Neutrophil (primary cell): Measurements from ENCODE around the gene NTSR1.

Experiments used
- H3K27ac ChIP-seq: fragments of 200-600 bp; sonication (generic); 2 replicates; pipeline ENCODE4 v1.5.1; 2016; ENCODE audit warnings: mild to moderate bottlenecking, moderate library complexity
- H3K27me3 ChIP-seq: fragments of 200-600 bp; sonication (generic); 2 replicates; pipeline ENCODE4 v1.6.0; 2016; ENCODE audit warnings: mild to moderate bottlenecking
- H3K36me3 ChIP-seq: fragments of 200-600 bp; sonication (generic); 2 replicates; pipeline ENCODE4 v1.5.1; 2017
- H3K4me1 ChIP-seq, 2 experiments: fragments of 200-600 bp in 1 of 2; sonication (generic) in 1 of 2; 1 replicate in 1 of 2; 2 replicates in 1 of 2; pipeline versions ENCODE4 v1.5.1 to v1.6.1; 2013 to 2016; ENCODE audit warnings: low read depth in 1 of 2, low read length in 1 of 2, mild to moderate bottlenecking in 1 of 2, moderate library complexity in 1 of 2; ENCODE audit not compliant: control insufficient read depth in 1 of 2, insufficient read depth in 1 of 2
- H3K4me3 ChIP-seq, 2 experiments: fragments of 200-600 bp in 1 of 2; sonication (generic) in 1 of 2; 1 replicate in 1 of 2; 2 replicates in 1 of 2; pipeline ENCODE4 v1.5.1; 2013 to 2016; ENCODE audit warnings: low read depth in 1 of 2, low read length in 1 of 2, mild to moderate bottlenecking in 1 of 2, moderate library complexity in 1 of 2
- H3K9me3 ChIP-seq: fragments of 200-600 bp; sonication (generic); 2 replicates; pipeline ENCODE4 v1.5.1; 2016
- CTCF ChIP-seq: fragments of 200-600 bp; sonication (generic); IDR thresholded peaks from 2 replicates; pipeline ENCODE4 v1.5.1; 2016; ENCODE audit warnings: antibody characterized with exemption

NTSR1 gene

GRCh38 chr20:62766716-62767115 lies 58.1 kb downstream of the NTSR1 start:
- Histone ChIP-seq H3K9me3 (no peaks in the 10 kb centered on the region), H3K36me3 (no peaks in the 10 kb centered on the region), H3K27ac (no peak overlapping the region), H3K27me3 (peaks cover 4% of the 10 kb centered on the region), H3K4me3 (no peak overlapping the region), H3K4me1 (no peaks in the 10 kb centered on the region)
- TF ChIP-seq CTCF = no peak

- H3K4me3 ChIP-seq = no peak overlapping the region
- no peak for TF ChIP-seq CTCF
- peaks cover 3 to 10% of the 10 kb centered on the region in 2 experiments for H3K4me1 ChIP-seq
- H3K9me3 ChIP-seq = no peaks in the 10 kb centered on the region
- H3K27ac ChIP-seq = no peak overlapping the region
- no peaks in the 10 kb centered on the region for H3K36me3 ChIP-seq
- peaks cover 4% of the 10 kb centered on the region for H3K27me3 ChIP-seq
Observed at GRCh38 chr20:62768234-62768546, 59.6 kb downstream of the NTSR1 start.

- Histone ChIP-seq H3K36me3 (no peaks in the 10 kb centered on the region), H3K4me1 (peaks cover 3 to 12% of the 10 kb centered on the region in 2 experiments), H3K27ac (no peak overlapping the region), H3K9me3 (no peaks in the 10 kb centered on the region), H3K27me3 (peaks cover 4% of the 10 kb centered on the region), H3K4me3 (no peak overlapping the region)
- TF ChIP-seq CTCF = no peak
Observed at GRCh38 chr20:62768551-62769287, 60.1 kb downstream of the NTSR1 start.

GRCh38 chr20:62769346-62770071 lies 60.9 kb downstream of the NTSR1 start:
- H3K9me3 ChIP-seq = no peaks in the 10 kb centered on the region
- H3K4me3 ChIP-seq = no peak overlapping the region
- H3K36me3 ChIP-seq = no peaks in the 10 kb centered on the region
- no peak for TF ChIP-seq CTCF
- H3K27me3 ChIP-seq = peaks cover 4% of the 10 kb centered on the region
- peaks cover 4 to 16% of the 10 kb centered on the region in 2 experiments for H3K4me1 ChIP-seq
- no peak overlapping the region for H3K27ac ChIP-seq

- Histone ChIP-seq H3K27ac (no peak overlapping the region), H3K27me3 (peaks cover 4% of the 10 kb centered on the region), H3K9me3 (no peaks in the 10 kb centered on the region), H3K36me3 (no peaks in the 10 kb centered on the region), H3K4me1 (peaks cover 12 to 24% of the 10 kb centered on the region in 2 experiments), H3K4me3 (no peak overlapping the region)
- no peak for TF ChIP-seq CTCF
Observed at GRCh38 chr20:62770111-62770910, 61.7 kb downstream of the NTSR1 start.
